Posterior cingulate gyrus (tissue), 11 donors: Measurements from ENCODE around the gene GGT6.
A peak's percentile ranks its signal among the peaks of the same experiment; 100 is the strongest.

Experiments used
- DNase-seq, 10 donors: peaks; one replicate each; pipeline versions ENCODE4 v3.0.0 to v3.0.0-alpha.2; 2020 to 2021; ENCODE audit warnings: mixed read lengths in 3 of 10
- intact Hi-C: fragments of 100-400 bp; cut with DNase I; formaldehyde crosslinking; loops from one replicate; pipeline ENCODE4 v1.15.1; 2023

The GGT6 gene

DNA sequence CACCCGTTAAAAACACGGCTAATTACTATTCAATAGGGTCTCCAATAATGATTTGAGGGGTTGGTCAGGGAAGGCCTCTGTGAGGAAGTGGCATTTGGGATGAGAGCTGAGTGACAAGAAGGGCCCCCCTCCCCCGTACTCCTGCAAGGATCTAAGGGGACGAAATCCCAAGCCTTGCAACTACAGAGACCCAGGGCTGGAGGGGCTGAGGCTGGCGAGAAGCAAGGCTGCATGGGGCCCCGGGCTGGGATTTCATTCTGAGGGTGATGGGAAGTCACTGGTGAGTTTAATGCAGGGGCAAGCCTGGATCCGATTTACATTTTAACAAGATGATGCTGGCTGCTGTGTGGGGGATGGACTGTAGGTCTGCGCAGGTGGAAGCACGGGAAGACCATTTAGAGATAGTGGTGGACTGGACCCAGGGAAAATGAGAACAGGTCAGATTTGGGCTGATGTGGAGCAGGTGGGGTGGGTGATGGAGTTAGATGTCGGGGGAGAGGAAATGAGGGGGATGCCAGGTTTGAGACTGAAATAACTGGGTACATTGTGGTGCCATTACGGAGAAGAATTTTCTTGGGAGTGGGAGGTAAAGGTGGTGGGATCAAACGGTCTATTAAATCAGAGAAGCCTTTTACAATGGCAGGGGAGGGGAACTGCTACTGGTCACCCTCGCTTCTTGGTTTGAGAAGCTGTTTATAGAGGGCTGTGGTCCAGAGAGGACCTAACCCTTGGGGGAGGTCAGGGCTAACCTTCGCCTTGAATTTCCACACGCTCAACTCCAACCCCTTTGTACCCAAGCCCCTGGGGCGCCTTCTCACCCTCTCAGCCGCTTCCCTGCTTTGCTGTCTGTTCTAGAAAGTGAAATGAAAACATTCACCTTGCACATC, 4.3 kb downstream of the GGT6 start:
- DNase-seq = peak in 3 of 10 donors; percentile 68 to 77 (median 70)
- intact Hi-C loops = no loop called here

DNA sequence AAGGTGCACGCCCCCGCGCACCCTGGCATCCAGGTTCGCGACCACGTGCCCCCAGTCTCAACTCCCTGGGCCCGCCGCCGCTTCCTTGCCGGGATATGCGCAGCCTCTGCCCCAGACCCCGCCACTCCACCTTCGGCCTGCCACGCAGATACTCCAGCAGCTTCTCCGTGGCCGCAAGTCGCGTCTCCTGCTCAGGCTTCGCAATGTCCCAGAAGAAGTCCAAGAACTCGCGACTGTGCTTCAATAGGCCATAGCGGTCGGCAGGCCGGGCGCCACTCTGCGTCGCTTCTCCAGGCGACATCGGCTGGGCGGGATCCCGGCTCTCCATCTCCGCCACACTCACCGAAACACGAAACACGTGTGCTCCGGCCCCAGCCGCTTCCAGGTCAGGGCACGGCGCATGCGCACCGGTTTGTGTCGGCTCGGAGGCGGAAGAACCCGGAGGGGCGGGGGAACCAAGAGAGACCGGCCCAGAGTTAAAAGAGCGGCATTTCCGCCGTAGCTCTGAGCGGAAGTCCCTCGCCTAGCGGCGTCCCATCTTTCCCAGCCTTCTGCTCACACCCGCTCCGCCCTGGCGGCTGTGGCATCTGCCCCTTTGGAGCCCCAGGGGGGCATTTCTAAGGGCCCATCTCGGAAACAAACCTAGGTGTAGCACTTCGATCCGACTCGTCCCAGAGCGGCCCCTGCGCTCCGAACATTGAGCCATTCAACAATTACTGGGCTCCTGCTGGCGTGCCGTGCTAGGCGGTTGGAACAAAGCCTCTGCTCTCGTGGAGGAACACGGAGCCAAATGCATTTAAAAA, 5.2 kb downstream of the GGT6 start, which contains the start of gene MYBBP1A:
Gene MYBBP1A (minus strand): TSS at position 388 of the 803 bp plus-strand sequence. CDS start 60 bp downstream, at position 328.
- intact Hi-C loops = no loop called here
- peak; percentile 94 to 99 (median 96) for DNase-seq

DNA sequence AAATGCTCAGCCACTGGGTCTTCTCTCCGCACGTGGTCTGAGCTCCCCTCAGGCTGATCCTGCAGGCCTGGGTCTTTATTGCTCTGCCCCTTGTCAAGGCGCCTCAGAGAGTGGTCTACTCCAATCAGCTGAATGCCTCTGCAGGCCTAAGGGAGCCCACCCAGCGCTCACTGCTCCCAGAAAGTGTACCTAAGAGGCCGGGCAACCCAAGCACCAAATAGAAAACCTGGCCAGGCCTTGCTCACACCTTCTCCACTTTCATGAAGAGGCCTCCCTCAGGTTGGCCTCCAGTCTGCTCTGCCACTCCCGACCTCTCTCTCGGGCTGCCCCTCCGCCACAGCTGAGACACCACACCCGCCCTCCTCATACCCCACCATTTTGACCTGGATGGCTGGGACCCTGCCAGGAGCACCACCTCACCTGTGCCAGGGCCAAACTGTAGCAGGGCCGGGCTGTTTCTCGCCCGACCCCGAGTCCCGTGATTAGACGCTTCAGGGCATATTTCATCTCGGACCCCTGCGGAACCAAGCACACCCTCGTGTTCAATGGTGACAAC, 5.9 kb downstream of the GGT6 start:
- intact Hi-C loops = no loop called here
- peak in 2 of 10 donors; percentile 83 to 86 for DNase-seq

DNA sequence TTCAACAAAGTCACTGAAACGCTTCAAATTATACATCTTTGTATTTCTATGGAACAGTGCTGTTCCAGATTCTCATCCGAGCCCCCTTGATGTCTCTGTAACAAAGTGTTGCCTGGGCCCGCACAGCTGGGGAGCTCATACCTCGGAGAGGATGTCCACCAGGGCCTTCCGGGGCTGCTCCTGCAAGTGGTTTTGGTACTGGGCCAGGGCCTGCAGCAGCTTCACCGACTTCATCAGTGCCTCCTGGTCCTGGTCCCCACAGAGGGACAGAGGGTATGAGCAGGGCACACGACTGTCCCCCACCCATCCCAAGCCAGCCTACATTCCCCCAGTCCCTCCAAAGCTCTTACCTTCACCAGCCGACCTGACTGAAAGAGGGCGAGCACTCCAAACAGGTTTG, 6.7 kb downstream of the GGT6 start:
- peak in 3 of 10 donors; percentile 26 to 70 (median 65) for DNase-seq
- intact Hi-C loops = no loop called here

DNA sequence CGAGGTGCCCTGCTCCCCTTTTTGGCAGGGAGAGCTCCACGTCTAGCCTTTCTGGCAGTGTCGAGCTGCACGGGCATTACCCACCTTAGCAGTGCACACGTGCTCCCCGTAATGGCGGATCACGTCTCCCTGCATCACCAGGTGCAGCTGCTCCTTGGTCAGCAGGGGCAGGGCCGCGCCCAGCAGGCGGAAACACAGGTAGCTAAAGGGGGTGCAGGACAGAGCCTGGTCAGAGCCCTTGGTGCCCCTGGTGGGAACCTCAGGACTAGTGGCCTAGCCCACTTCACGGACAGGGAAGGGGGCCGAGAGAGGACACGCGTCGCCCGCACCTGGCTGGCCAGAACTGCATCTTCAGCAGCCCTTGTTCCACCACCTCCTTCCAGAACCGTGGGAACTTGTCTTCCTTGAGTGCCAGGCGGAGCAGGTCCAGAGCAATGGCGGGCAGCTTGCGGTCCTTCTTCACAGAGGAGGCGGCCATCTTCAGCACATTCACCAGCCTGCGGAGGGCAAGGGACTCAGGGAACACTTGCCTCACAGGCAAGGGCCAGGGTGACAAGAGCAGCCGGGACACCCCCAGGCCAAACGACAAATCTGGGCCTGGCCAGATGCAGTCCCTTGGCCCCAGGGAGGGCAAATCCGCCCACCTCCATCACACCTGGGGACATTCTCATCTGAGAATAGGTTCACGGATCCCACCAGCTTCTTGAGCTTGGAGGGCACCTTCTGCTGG, 8.4 kb downstream of the GGT6 start:
- DNase-seq = peak in 3 of 10 donors; percentile 55 to 64 (median 59)
- intact Hi-C loops = no loop called here

DNA sequence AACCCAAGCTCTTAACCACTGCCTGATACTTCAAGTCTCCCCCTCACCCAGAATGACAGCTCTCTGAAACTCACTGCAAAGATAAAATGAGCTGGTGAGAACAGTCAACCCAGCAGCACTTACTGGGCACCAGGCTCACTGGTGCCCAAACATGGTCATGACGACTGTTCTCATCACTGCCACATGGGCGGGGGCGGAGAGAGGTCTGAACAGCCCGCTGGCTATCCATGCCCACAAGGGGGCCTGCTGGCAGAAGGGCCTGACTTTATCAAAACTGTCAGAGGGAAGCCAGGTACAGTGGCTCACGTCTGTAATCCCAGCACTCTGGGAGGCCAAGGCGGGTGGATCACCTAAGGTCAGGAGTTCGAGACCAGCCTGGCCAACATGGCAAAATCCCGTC, 9.2 kb downstream of the GGT6 start:
- intact Hi-C loops = no loop called here
- peak in 3 of 10 donors; percentile 63 to 77 (median 74) for DNase-seq

DNA sequence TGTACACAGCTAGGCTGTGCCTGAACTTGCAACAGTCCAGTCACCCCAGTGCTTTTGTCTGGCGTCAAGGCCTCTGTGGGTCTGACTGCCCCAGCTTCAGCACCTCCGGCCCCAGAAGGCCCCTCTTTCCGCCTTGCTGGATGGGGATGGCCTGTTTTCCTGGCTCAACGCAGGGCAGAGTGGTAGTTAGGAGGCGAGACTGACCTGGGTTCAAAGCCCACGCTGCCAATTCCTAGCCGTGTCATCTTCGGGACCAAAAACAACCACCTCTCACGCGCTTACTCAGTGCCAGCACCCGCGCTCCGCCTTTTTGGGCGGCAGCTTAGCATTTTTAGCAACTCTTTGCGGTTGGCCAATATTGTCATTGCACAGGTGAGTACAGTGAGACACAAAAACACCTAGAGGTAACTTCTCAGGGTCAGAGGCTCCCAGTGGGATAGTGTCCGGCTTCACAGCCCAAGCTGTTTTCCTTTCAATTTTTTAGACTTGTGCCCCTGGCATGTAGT, 9.8 kb downstream of the GGT6 start:
- peak in 3 of 10 donors; percentile 51 to 63 (median 60) for DNase-seq
- intact Hi-C loops = no loop called here

DNA sequence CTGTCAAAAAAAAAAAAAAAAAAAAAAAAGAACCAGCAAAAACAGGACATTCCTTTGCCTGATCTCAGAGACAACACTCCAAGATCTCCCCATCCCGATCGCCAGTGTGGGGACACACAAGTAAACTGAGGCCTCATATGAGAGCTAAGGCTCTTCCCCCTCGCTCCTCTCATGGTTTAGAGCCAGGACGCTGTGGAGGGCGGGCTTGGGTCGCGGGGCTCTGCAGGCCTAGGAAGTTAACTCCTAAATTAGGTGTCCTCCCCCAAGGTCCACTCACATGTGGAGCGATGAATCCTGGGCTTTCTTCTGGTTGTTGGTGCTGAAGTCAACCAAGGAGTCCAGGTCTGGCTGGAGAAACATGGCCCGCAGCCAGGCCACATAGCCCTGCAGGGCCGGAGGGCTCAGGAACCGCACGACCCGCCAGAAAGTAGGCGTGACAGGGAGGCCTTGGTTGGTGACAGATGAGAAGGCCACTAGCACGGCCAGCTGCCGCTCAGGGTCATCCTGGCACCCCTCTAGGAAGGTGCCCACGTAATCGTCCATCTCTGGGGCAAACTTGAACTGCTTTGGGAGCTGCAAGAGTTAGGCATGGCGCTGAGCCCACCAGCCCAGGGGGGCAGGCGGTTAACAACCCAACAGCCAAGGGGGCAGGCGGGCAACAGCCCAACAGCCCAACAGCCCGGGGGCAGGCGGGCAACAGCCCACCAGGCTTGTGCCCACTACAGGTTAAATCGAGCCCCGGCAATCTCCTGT, 10.4 kb downstream of the GGT6 start:
- intact Hi-C loops = no loop called here
- peak in 3 of 10 donors; percentile 52 to 58 (median 55) for DNase-seq

DNA sequence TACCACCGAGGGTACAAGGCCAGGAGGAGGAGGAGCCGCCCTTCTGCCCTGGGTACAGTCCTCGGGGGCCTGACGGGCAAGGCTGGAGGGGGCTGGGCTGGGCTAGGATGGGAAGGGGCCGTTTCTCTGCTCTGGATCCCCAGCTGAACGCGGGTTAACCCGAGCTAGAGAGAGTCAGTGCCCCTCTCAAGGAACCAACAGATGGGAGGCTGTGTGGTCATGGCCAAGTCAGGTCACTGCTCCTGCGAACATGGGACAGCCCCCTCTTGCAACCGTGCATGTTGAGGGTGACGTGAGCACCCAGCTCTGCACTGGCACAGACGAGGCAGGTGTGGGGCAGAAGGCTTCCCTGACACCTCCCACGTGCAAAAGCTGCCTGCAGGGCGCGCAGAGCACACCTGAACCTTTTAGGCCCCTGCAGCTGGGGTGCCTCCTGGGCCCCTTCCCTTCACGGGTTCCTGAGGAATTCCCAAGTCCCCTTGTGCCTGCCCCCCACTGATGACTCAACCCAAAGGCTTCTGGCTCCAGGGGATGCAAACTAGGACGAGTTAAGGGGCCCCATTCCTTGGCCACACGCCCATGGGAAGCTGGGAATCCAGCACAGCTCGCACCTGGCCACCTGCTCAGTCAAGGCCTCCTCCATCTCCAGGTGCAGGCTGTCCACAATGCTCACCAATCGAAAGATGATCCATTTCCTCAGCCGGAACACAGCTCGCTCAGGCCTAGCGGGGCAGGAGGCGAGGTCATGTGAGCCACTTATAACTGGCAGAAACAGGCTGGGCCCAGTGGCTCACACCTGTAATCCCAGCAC, 11.5 kb downstream of the GGT6 start:
- peak in 3 of 10 donors; percentile 57 to 78 (median 65) for DNase-seq
- intact Hi-C loops = no loop called here

DNA sequence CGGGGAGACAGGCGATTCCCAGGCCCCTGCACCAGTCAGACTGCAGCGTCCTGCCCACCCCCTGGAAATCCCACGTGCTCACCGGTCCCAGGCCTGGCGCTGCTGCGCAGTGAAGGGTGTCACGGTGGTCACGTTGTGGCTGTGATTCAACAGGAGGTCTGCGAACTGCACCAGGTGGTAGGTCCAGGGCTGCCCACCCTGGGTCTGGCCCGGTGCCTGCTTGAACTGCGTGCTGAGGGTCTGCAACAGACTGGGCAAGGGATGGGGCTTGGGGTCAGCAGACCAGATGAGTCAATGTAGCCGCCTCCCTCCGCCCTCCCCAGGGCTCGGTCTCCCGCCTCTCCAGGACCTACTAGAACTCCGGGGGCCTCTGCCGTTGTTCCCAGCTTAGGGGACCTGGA, 12.3 kb downstream of the GGT6 start:
- intact Hi-C loops = no loop called here
- peak in 3 of 10 donors; percentile 69 to 81 (median 76) for DNase-seq

DNA sequence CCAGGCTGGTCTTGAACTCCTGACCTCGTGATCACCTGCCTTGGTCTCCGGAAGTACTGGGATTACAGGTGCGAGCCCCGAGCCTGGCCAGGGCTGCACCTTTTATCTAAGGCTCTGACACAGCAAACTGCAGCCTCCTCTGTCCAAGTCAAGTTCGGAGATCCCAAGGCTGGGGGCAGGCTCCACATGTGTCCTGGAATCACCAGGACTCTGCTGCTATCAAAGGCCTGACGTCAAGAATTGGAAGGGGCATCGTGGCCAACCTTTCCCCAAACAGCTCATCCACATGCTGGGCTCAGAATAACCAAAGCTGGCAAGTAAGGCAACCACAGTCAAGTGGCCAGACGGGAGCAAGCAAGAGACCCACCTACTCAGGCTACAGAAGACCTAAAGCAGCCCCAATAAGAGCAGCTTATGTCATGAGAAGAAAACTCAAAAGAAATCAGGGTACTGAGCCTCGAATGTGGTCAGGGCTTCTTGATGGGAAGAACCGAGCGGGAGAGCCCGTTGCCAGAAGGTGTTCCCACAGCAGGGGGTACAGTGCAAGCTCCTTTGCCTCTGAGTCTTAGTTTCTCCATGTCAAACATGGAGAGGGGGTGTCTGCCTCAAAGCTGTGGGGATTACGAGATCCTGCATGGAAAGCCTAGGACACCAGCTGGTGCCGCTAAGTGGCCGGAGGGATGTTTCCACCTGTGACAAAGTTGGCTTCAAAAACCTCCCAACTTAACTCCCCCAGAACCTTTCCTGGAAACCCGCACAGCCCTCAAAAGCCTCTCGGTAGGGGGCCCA, 13.1 kb downstream of the GGT6 start:
- DNase-seq = peak in 3 of 10 donors; percentile 28 to 59 (median 37)
- intact Hi-C loops = no loop called here

DNA sequence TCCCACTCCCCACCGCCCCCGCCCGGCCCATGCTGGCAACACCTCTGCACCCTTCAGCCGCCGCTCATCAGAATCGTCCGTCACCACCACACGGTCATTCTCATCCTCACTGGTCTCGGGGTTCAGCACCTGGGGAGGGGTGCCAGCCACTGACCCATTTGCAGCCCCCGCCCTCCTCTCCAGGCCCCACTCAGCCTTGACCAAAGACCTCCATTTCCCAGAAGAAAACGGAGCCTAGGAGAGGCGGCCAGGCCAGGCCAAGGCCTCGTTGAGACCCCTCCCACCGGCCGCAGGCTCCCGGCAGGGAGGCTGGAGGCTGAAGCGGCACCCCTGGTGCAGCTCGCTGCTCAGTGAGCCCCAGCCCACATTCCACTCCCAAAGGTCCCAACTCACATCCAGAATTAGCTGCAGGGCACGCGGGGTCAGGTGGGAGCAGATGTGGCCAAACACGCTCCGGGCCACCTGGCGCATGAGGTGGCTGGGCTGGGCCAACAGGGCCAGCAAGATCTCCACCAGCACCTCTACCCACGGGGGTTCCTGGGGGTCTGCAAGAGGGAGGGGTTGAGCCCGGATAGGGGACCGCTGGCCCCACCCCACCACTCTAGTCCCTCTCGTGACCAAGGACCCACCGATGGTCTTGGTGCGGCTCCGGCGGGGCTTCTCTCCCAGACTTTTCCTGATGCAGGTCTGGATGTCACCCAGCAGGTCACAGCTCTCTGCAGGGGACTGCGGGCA, 15.0 kb downstream of the GGT6 start:
- intact Hi-C loops = no loop called here

DNA sequence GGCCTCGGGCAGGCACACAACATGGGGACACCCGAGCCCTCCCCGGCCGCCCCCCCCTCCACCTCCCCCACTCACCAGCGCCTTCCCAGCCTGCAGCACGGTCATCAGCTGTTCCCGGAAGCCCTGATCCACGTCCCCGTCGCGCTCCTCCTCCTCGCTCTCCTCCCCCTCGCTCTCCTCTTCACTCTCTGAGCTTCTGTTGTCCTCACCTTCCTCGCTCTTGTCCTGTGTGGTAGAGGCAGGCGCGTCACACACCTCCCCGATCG, 15.5 kb downstream of the GGT6 start:
- intact Hi-C loops = loop anchor here (5.0 kb wide), 2 partner anchors 43 to 123 kb away; no protein-coding TSS in a partner anchor
- DNase-seq = peak in 4 of 10 donors; percentile 50 to 91 (median 86)

More for the DNA sequence above, 15.0 kb downstream of the GGT6 start:
- peak in 3 of 10 donors; percentile 44 to 80 (median 69) for DNase-seq

DNA sequence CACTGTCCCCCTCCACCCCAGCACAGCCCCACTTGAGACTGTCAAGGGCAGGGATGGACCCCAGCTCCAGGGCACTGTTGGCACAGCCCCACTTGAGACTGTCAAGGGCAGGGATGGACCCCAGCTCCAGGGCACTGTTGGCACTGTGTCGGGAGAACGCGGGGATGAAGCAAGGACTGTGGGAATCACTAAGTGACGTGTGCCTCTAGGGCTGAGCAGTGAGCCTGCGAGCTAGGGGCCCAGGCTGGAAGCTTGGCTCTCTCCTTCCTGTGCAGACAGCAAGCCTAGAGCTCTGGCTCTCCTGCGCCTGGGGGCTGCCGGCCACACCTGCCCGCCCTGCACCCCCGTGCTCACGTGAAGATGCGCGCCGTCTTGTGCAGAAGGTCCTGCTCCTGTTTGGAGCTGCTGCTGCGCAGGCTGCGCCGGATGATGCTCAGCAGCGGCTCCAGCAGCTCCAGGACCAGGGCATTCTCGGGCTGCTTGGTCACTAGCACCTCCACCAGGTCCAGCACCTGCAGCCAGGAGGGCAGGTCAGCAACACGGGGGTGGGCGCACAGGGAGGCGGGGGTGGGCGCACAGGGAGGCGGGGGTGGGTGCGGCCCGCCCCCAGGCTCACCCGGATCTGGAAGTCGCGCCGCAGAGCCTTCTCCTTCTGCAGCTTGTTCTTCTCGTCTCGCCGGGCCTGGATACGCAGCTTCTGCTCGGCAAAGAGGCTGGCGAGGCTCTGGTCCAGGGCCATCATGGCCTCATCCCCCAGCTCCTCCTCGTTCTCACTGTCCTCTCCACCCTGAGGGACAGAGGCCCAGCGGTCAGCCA, 16.0 kb downstream of the GGT6 start:
- intact Hi-C loops = loop anchor here (5.0 kb wide), 2 partner anchors 42 to 122 kb away; no protein-coding TSS in a partner anchor
- DNase-seq = peak in 3 of 10 donors; percentile 74 to 86 (median 85)

DNA sequence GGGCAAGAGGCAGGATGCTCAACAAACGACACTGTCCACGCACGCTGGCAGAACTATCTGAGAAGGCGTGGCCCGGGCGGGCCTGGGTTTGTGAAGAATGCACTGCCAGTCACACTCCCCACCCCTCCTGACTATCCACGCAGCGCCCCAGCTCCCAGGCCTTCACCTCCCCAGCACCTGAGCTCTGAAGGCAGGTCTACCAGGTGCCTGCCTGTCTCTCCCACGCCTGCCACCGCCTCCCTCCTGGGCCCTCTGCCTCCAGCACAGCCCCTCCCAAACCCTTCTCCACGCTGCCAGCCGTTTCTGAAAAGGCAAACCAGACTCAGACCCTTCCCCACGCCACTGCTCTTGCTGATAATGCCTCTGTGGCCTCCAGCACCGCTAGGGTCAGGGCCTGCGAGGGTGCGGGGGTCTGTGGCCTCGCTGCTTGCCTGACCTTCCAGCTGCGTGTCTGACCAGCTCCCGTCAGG, 16.8 kb downstream of the GGT6 start:
- intact Hi-C loops = loop anchor here (5.0 kb wide), 2 partner anchors 41 to 121 kb away; no protein-coding TSS in a partner anchor
- peak in 3 of 10 donors; percentile 72 to 87 (median 84) for DNase-seq
